Right renal cortex interstitium (tissue), 3 donors: ENCODE results near the gene DSCAML1. TPM values are rescaled to one million over a fixed set of nuclear protein-coding genes. Genes with fewer than 3 reads are reported as not detected.
"Not testable (repeated sequence)": the region's sequence is repeated elsewhere in the genome, so short reads cannot be mapped to it uniquely, and the experiment has no call there.

Source experiments
- DNase-seq, 3 donors: peaks; one replicate each; pipeline ENCODE4 v3.0.0-alpha.2; 2013; ENCODE audit warnings: low read depth in 3 of 3, low spot score in 2 of 3
- polyA plus RNA-seq, 3 donors: library from polyadenylated mRNA; unstranded; fragments of 120-200 nt; gene quantifications; one replicate each; pipeline ENCODE4 v1.2.1, GENCODE V29; 2013; ENCODE audit not compliant: insufficient read length in 3 of 3

The DSCAML1 gene
- polyA plus RNA-seq, 3 donors, result 1.6 to 2.3 (median 1.6) TPM

- DNase-seq, result no peak
Measured at GRCh38 chr11:117766026-117766425, 31.0 kb downstream of the DSCAML1 start.

- no peak for DNase-seq
Measured at GRCh38 chr11:117765068-117765467, 31.9 kb downstream of the DSCAML1 start.

GRCh38 chr11:117763465-117763864, 33.6 kb downstream of the DSCAML1 start:
- not testable (repeated sequence) for DNase-seq

- no peak for DNase-seq
Measured at GRCh38 chr11:117761993-117762392, 35.0 kb downstream of the DSCAML1 start.

GRCh38 chr11:117759305-117759704, 37.7 kb downstream of the DSCAML1 start:
- DNase-seq, result peak; percentile 14 to 50 (median 23)

GRCh38 chr11:117754030-117754429, 43.0 kb downstream of the DSCAML1 start:
- DNase-seq, result no peak

GRCh38 chr11:117752721-117753237, 44.2 kb downstream of the DSCAML1 start:
- DNase-seq, result no peak

GRCh38 chr11:117752071-117752470, 44.9 kb downstream of the DSCAML1 start:
- DNase-seq, result no peak

GRCh38 chr11:117750916-117751662, 45.9 kb downstream of the DSCAML1 start:
- no peak for DNase-seq

GRCh38 chr11:117750357-117750756, 46.7 kb downstream of the DSCAML1 start:
- DNase-seq, result no peak

GRCh38 chr11:117749541-117749910, 47.5 kb downstream of the DSCAML1 start:
- no peak for DNase-seq

- DNase-seq, result no peak
Measured at GRCh38 chr11:117748771-117749540, 48.1 kb downstream of the DSCAML1 start.

- no peak for DNase-seq
Measured at GRCh38 chr11:117747892-117748291, 49.1 kb downstream of the DSCAML1 start.

- DNase-seq, result no peak
Measured at GRCh38 chr11:117745346-117745745, 51.7 kb downstream of the DSCAML1 start.

GRCh38 chr11:117744471-117745150, 52.4 kb downstream of the DSCAML1 start:
- DNase-seq, result no peak

- no peak for DNase-seq
Measured at GRCh38 chr11:117743121-117743815, 53.7 kb downstream of the DSCAML1 start.

GRCh38 chr11:117738246-117738957, 58.6 kb downstream of the DSCAML1 start:
- DNase-seq, result no peak

GRCh38 chr11:117735350-117735977, 61.6 kb downstream of the DSCAML1 start:
- no peak for DNase-seq

- no peak for DNase-seq
Measured at GRCh38 chr11:117734601-117735024, 62.4 kb downstream of the DSCAML1 start.
